WTC11 (cell line): Measurements from ENCODE around the gene RNF212.

Experiments used
- ARID4B ChIP-seq: sonication (generic); formaldehyde crosslinking; IDR thresholded peaks from 2 replicates; pipeline ENCODE4 v1.8.0; 2023; ENCODE audit warnings: missing genetic modification reagents, mild to moderate bottlenecking, borderline replicate concordance
- ELF4 ChIP-seq: sonication (generic); formaldehyde crosslinking; IDR thresholded peaks from 2 replicates; pipeline ENCODE4 v1.8.1; 2022; ENCODE audit warnings: low read depth, mild to moderate bottlenecking, moderate library complexity, missing genetic modification reagents
- JUN ChIP-seq: sonication (generic); formaldehyde crosslinking; IDR thresholded peaks from 2 replicates; pipeline ENCODE4 v1.8.0; 2023; ENCODE audit warnings: mild to moderate bottlenecking, missing genetic modification reagents
- SMAD4 ChIP-seq: sonication (generic); formaldehyde crosslinking; IDR thresholded peaks from 2 replicates; pipeline ENCODE4 v1.8.0; 2022; ENCODE audit warnings: mild to moderate bottlenecking, missing genetic modification reagents
- TCF7 ChIP-seq: sonication (generic); formaldehyde crosslinking; IDR thresholded peaks from 2 replicates; pipeline ENCODE4 v1.8.0; 2022; ENCODE audit warnings: mild to moderate bottlenecking, low read depth, missing genetic modification reagents, moderate library complexity
- TEAD1 ChIP-seq: sonication (generic); formaldehyde crosslinking; IDR thresholded peaks from 2 replicates; pipeline ENCODE4 v1.8.0; 2022; ENCODE audit warnings: mild to moderate bottlenecking, missing genetic modification reagents
- ZNF423 ChIP-seq: fragments of 250-450 bp; sonication (Bioruptor Pico); IDR thresholded peaks from 2 replicates; pipeline ENCODE4 v2.1.2; 2022; ENCODE audit warnings: mild to moderate bottlenecking, moderate library complexity
- ZNF512 ChIP-seq: sonication (generic); formaldehyde crosslinking; IDR thresholded peaks from 2 replicates; pipeline ENCODE4 v1.8.1; 2022; ENCODE audit warnings: missing genetic modification reagents, borderline replicate concordance
- TF ChIP-seq, protein P1 (sequence below): fragments of 200-600 bp; IDR thresholded peaks from 2 replicates; pipeline ENCODE4 v1.8.0; 2022; ENCODE audit warnings: antibody characterized with exemption
- TF ChIP-seq, protein P2 (sequence below): sonication (generic); formaldehyde crosslinking; IDR thresholded peaks from 2 replicates; pipeline ENCODE4 v1.8.1; 2023; ENCODE audit warnings: mild to moderate bottlenecking, moderate library complexity, missing genetic modification reagents
- TF ChIP-seq, protein P3 (sequence below): sonication (generic); formaldehyde crosslinking; IDR thresholded peaks from 2 replicates; pipeline ENCODE4 v1.8.1; 2023; ENCODE audit warnings: mild to moderate bottlenecking, missing genetic modification reagents, borderline replicate concordance

GRCh38 chr4:1032861-1033260 is 80.5 kb downstream of the RNF212 start:
- TF ChIP-seq, protein P1, sequence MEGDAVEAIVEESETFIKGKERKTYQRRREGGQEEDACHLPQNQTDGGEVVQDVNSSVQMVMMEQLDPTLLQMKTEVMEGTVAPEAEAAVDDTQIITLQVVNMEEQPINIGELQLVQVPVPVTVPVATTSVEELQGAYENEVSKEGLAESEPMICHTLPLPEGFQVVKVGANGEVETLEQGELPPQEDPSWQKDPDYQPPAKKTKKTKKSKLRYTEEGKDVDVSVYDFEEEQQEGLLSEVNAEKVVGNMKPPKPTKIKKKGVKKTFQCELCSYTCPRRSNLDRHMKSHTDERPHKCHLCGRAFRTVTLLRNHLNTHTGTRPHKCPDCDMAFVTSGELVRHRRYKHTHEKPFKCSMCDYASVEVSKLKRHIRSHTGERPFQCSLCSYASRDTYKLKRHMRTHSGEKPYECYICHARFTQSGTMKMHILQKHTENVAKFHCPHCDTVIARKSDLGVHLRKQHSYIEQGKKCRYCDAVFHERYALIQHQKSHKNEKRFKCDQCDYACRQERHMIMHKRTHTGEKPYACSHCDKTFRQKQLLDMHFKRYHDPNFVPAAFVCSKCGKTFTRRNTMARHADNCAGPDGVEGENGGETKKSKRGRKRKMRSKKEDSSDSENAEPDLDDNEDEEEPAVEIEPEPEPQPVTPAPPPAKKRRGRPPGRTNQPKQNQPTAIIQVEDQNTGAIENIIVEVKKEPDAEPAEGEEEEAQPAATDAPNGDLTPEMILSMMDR, result no peak
- TF ChIP-seq SMAD4, result no peak
- TF ChIP-seq TEAD1, result no peak
- TF ChIP-seq TCF7 (CRISPR knock-in tag), result no peak
- no peak for TF ChIP-seq ELF4 (CRISPR knock-in tag)
- TF ChIP-seq, protein P2, sequence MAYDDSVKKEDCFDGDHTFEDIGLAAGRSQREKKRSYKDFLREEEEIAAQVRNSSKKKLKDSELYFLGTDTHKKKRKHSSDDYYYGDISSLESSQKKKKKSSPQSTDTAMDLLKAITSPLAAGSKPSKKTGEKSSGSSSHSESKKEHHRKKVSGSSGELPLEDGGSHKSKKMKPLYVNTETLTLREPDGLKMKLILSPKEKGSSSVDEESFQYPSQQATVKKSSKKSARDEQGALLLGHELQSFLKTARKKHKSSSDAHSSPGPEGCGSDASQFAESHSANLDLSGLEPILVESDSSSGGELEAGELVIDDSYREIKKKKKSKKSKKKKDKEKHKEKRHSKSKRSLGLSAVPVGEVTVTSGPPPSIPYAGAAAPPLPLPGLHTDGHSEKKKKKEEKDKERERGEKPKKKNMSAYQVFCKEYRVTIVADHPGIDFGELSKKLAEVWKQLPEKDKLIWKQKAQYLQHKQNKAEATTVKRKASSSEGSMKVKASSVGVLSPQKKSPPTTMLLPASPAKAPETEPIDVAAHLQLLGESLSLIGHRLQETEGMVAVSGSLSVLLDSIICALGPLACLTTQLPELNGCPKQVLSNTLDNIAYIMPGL, result no peak
- TF ChIP-seq, protein P3, sequence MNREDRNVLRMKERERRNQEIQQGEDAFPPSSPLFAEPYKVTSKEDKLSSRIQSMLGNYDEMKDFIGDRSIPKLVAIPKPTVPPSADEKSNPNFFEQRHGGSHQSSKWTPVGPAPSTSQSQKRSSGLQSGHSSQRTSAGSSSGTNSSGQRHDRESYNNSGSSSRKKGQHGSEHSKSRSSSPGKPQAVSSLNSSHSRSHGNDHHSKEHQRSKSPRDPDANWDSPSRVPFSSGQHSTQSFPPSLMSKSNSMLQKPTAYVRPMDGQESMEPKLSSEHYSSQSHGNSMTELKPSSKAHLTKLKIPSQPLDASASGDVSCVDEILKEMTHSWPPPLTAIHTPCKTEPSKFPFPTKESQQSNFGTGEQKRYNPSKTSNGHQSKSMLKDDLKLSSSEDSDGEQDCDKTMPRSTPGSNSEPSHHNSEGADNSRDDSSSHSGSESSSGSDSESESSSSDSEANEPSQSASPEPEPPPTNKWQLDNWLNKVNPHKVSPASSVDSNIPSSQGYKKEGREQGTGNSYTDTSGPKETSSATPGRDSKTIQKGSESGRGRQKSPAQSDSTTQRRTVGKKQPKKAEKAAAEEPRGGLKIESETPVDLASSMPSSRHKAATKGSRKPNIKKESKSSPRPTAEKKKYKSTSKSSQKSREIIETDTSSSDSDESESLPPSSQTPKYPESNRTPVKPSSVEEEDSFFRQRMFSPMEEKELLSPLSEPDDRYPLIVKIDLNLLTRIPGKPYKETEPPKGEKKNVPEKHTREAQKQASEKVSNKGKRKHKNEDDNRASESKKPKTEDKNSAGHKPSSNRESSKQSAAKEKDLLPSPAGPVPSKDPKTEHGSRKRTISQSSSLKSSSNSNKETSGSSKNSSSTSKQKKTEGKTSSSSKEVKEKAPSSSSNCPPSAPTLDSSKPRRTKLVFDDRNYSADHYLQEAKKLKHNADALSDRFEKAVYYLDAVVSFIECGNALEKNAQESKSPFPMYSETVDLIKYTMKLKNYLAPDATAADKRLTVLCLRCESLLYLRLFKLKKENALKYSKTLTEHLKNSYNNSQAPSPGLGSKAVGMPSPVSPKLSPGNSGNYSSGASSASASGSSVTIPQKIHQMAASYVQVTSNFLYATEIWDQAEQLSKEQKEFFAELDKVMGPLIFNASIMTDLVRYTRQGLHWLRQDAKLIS, result no peak
- TF ChIP-seq ZNF512 (CRISPR knock-in tag), result no peak
- TF ChIP-seq ZNF423 (CRISPR knock-in tag), result no peak
- TF ChIP-seq ARID4B (CRISPR knock-in tag), result no peak
- TF ChIP-seq JUN (CRISPR knock-in tag), result no peak
